Endometrial microvascular endothelial cells (primary cell): ENCODE measurements around the gene TLCD2. TPM values are rescaled to one million over a fixed set of nuclear protein-coding genes. Genes with fewer than 3 reads are reported as not detected.
"Not testable (repeated sequence)": the region's sequence is repeated elsewhere in the genome, so short reads cannot be mapped to it uniquely, and the experiment has no call there.

ENCODE experiments used
- in situ Hi-C: cut with HindIII; loops from 2 replicates; pipeline ENCODE4 v1.10.0; 2017; ENCODE audit warnings: low sequenced_read_pairs, low pct_unique_long_range_greater_than_20kb; ENCODE audit errors: inconsistent ontology term
- total RNA-seq: library from RNA; depleted of rRNA; stranded (reverse); fragments of >200 nt; gene quantifications from one replicate; pipeline ENCODE4 v1.2.3, GENCODE V29; 2015; ENCODE audit errors: inconsistent ontology term

Gene TLCD2, protein sequence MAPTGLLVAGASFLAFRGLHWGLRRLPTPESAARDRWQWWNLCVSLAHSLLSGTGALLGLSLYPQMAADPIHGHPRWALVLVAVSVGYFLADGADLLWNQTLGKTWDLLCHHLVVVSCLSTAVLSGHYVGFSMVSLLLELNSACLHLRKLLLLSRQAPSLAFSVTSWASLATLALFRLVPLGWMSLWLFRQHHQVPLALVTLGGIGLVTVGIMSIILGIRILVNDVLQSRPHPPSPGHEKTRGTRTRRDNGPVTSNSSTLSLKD
- total RNA-seq, result 0.19 TPM

DNA sequence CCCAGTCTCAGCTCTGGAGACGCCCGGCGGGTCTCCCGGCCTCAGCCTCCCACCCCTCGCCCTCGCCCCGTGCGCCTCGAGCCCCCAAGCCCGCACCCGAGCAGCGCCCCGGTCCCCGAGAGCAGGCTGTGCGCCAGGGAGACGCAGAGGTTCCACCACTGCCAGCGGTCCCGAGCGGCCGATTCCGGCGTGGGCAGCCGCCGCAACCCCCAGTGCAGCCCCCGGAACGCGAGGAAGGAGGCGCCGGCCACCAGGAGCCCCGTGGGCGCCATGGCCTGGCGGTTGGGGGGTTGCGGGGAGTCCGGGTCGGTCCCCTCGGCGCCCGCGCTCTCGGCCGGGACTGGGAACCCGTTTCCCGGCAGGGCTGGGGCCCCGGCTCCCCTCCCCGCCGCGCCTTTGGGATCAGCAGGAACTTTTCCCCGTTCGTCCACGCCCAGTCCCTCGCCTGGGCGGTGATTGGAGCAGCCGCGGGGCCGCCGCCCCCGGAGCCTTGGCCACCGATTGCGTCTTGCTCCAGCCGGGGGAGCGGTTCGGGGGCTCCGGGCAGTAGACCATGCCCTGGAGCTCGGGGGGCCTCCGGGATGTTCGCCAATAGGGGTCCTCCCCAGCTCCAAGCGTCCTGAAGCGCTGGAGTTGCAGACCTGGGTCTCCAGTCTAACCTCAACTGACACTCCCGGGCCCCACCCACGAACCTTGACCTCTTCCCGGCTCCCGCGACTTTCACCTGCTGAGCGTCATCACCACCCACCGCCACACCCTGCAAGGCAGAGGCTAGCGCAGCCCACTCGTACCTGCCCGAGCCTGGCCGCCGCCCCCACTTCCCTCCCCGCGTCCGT lies at the start of gene TLCD2:
TSS of gene TLCD2 (minus strand) at position 407 of the 836 bp plus-strand sequence. CDS start at position 272, 135 bp downstream.
- in situ Hi-C loops, result no loop called here

DNA sequence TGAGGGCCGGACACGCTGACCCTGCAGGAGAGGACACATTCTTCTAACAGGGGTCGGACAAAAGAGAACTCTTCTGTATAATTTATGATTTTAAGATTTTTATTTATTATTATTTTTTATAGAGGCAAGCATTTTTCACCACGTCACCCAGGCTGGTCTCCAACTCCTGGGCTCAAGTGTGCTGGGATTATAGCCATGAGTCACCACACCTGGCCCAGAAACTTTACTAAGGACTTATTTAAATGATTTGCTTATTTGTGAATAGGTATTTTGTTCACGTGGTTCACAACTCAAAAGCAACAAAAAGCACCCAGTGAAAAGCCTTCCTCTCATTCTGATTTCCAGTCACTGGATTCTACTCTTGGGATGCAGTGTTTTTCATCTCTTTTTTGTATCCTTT lies 49.4 kb upstream of the TLCD2 start:
- in situ Hi-C loops, result no loop called here

DNA sequence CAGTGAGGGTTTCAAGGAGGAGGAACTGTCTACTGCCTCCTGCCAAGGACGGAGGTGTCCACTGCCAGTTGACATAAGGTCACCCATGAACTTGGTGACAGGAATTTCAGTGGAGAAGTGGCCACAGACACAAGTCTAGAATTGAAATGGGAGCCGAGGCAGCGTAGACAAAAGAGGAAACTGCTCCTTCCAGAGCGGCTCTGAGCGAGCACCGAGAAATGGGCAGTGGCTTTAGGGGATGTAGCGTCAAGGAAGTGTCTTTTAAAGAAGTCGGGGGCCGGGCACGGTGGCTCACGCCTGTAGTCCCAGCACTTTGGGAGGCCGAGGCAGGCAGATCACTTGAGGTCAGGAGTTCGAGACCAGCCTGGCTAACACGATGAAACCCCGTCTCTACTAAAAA lies 48.6 kb upstream of the TLCD2 start:
- in situ Hi-C loops, result no loop called here

DNA sequence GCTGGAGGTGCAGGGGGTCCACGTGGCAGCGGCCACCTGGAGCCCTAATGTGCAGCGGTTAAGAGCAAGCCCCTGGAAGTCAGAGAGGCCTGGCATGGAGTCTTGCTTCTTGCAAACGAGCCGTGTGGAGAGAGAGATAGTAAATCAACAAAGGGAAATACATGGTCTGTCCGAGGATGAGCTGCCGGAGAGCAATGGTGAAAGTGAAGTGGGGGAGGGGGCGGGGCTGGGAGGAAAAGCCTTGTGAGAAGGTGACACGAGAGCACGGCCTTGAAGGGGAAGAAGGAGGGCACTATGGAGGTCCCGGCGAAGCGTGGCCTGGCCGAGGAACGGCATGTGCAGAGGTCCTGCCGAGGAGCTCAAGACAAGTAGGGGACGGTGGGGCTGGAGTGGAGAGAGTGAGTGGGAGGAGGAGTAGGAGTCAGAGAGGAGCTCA lies 45.7 kb upstream of the TLCD2 start:
- in situ Hi-C loops, result no loop called here

DNA sequence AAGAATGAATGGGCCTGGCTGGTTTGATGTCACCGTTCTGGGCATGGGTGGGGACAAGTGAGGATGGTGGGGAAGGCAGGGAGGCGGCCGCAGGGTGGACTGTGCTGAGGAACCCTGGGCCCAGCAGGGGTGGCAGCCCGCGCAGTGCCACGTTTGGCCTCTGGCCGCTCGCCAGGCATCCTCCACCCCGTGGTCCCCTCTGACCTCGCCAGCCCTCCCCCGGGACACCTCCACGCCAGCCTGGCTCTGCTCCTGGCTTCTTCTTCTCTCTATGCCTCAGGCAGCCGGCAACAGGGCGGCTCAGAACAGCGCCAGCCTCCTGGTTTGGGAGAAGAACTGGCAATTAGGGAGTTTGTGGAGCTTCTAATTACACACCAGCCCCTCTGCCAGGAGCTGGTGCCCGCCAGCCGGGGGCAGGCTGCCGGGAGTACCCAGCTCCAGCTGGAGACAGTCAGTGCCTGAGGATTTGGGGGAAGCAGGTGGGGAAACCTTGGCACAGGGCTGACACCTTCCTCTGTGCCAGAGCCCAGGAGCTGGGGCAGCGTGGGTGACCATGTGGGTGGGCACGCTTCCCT lies 45.2 kb upstream of the TLCD2 start:
- in situ Hi-C loops, result no loop called here

DNA sequence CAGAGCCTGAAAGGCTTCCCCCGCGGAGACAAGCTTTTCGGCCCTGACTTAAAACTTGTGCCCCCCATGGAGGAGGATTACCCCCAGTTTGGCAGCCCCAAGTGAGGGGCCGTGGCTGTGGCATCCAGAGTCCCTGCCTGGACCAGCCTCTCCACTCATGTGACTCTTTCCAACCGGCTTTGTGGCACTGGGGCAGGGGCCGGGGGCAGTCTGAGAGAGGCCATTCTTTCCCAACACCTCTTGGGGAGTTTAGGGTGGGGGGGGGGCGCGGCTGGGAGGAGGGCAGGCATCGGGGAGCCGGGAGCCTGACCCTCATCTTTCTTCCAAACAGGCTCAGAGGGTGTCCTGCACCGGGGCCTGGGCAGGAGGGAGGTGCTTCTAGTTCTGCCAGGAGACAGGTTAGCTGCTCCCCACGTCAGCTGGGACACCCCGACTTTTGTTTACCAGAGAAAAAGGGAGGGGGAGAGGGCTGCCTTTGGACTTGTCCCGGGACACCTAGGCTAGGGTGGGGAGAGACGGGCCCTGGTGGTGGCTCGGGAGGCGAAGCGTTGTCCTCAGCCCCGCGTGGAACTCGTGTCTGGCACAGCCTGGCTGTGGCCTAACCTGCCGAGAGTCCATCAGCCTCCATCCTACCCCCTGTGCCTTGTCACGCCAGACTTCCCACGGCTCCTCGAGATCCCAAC lies 44.4 kb upstream of the TLCD2 start:
- in situ Hi-C loops, result no loop called here

DNA sequence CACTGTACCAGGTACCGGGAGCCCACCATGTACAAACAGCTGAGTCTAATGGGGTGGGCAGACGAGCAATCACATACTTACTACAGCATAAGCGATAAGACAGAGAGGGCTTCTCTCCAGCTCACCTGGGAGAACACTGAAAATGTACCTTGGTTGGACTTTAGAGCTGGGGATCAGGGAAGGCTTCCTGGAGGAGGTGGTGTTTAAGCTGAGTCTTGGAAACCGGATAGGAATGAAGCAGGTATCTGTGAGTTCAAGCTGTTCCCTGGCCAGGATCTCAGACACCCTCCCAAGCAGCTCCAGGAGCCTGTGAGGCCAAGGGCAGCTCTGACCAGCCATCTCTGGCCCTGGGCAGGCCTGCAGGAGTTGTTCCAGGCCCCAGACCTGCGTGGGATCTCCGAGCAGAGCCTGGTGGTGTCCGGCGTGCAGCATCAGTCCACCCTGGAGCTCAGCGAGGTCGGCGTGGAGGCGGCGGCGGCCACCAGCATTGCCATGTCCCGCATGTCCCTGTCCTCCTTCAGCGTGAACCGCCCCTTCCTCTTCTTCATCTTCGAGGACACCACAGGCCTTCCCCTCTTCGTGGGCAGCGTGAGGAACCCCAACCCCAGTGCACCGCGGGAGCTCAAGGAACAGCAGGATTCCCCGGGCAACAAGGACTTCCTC lies 43.7 kb upstream of the TLCD2 start:
- in situ Hi-C loops, result no loop called here

DNA sequence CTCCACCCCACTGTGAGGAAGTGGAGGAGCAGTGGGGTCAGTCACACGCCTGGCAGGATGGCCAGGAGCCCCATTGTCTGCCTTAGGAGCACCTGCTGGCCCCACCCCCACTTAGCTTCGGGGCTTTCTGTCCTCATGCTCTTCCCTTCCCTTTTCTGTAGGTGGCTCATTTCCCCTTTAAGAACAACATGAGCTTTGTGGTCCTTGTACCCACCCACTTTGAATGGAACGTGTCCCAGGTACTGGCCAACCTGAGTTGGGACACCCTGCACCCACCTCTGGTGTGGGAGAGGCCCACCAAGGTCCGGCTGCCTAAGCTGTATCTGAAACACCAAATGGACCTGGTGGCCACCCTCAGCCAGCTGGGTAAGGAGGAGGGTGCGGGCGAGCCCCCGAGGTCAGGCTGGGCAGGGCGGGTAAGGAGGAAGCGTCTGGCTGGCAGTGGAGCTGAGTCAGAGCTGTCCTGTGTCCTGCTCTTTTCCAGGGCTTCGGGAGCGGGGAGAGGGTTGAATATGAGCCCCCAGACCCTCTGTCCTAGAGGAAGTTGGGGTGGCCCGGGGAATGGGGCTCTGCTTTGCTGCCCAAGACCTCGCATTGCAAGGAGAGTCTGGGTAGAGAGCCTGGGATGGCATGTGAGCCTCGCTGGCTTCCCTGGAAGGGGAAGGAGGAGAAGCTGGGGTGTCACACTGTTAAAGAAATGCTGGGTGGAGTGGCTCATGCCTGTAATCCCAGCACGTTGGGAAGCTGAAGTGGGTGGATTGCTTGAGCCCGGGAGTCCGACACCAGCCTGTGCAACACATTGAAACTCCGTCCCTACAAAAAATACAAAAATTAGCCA lies 42.5 kb upstream of the TLCD2 start:
- in situ Hi-C loops, result no loop called here

DNA sequence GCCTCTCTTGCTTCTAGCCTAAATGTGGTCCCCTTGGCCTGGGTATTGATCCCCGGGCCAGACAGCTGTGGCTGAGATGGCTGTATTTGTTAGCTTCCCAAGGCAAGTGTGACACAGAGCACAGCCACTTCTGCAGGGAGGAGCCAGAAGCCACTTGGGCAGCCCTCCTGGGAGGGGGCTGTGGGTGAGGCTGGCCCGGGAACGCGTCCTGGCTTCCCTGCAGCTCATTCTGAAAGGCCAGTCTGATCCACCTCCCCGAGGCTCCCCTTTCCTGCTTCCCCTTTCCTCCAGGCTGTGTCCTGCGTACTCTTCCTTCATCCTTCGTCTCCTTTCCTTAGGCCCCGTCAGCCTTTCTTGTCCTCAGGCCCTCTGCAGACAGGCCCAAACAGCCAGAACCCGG lies 40.5 kb upstream of the TLCD2 start:
- in situ Hi-C loops, result no loop called here

DNA sequence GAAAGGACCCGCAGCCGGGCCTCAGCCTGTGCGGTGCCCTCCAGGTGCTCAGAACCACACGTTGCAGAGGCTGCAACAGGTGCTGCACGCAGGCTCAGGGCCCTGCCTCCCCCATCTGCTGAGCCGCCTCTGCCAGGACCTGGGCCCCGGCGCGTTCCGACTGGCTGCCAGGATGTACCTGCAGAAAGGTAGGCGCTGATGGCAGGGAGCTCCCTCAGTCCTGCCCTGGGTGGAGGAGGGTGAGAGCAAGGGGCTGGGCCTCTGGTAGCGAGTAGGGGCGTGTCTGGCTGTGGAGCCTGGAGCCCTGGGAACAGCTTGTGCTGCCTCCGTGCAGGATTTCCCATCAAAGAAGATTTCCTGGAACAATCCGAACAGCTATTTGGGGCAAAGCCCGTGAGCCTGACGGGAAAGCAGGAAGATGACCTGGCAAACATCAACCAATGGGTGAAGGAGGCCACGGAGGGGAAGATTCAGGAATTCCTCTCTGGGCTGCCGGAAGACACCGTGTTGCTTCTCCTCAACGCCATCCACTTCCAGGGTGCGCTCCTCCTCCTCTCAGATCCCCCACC lies 36.9 kb upstream of the TLCD2 start:
- in situ Hi-C loops, result no loop called here

DNA sequence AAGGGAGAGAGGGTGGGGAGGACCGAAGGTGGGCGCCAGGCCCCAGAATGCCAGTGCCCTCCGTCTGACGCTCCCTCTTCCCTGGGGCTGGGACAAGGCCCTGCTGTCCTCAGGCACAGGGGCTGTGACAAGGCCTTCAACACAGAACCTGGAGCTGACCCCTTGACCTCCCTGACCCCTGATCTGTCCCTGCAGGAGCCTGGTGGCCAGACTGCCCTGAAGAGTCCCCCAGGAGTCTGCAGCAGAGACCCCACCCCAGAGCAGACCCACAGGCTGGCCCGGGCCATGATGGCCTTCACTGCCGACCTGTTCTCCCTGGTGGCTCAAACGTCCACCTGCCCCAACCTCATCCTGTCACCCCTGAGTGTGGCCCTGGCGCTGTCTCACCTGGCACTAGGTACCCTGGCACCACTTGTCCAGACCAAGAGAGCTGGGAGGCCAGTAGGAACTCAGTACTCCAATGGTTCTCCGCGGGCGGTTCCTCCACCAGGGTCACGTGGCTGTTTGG lies 35.4 kb upstream of the TLCD2 start:
- in situ Hi-C loops, result no loop called here

DNA sequence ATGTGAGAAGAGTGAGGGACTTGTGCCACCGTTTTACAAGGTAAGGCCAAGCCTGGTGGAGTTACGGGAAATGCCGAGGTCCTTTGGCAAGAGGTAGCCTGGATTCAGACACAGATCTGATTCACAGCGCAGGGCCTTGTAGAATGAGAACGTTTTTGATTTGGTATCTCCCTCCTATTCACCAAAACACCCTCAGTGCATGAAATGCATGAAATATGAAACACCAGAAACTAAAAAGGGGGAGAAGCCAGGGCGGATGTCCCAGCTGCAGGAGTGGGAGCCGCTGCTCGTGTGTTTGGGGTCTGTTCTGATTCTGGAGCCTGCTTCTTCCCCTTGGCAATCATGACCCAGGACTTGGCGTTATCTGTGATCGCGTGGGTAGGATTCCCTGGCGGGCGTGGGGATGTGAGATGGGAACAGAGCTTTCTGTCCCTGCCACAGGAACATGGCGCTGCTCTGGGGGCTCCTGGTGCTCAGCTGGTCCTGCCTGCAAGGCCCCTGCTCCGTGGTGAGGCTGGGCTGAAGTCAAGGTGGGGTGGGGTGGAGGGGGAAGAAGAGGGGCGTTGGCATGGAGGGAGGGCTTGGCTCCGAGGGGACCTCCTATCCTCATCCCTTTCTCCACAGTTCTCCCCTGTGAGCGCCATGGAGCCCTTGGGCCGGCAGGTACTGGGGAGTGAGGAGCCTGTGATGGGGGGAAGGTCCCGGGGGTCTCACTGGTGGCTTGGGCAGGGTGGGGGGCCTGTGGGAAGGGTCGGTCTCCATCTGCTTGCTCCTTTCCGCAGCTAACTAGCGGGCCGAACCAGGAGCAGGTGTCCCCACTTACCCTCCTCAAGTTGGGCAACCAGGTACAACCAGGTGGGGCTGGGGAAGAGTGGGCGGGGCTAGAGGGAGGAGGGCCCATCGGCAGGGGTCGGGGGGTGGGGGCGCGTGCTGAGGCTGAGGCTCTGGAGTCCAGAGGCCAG lies 34.7 kb upstream of the TLCD2 start:
- in situ Hi-C loops, result no loop called here

DNA sequence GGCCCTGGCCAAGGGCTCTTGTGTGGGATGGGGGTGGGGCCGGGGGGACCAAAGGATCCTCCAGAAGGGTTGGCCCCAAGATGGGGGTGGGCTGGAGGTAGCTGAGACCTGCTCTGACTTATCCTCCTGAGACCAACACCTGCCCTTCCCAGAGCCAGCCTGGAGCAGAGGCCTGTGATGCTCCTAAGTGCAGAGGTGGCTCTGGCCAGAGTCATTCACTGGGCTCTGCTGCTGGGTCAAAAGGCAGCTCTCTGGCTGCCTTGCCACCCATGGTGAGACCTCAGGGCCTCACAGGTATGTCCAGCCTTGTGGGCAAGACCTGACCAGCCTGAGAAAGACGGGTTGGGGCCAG lies 32.9 kb upstream of the TLCD2 start:
- in situ Hi-C loops, result no loop called here

DNA sequence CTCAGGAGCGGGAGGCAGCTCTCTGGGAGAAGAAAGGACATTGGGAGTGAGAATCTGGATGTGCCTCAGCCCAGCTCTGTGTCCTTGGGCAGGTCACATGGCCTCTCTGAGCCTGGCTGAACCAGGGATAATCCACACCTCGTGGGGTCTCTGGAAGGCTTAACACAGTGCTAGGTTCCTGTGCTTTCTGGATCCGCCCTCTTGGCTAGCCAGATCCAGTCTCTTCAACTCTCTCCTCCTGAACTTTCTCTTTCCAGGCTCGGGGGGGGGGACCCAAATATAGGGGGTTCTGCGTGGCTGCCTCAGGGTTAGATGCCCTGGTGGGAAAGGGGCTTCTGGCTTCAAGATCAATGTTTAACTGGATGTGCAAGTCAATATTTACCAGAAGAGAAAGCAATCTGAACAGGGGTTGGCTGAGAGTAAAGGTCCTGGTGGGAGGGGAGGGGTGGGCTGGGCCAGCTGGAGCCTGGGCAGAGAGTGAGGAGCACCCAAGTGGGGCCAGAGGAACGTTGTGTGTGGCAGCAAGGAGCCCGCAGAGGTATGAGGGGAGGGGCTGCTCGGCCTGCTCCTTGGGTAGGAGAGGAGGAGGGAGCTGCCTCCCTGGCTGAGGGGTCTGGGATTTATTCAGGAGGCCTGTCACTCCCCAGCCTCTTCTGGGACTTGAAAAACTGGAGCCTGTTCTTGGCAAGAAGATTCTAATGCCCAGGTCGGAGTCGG lies 32.4 kb upstream of the TLCD2 start, which contains the start of gene SERPINF2:
TSS of gene SERPINF2 (plus strand) at position 501 of the 717 bp plus-strand sequence. CDS start 2,125 bp downstream, outside the sequence.
- in situ Hi-C loops, result no loop called here

DNA sequence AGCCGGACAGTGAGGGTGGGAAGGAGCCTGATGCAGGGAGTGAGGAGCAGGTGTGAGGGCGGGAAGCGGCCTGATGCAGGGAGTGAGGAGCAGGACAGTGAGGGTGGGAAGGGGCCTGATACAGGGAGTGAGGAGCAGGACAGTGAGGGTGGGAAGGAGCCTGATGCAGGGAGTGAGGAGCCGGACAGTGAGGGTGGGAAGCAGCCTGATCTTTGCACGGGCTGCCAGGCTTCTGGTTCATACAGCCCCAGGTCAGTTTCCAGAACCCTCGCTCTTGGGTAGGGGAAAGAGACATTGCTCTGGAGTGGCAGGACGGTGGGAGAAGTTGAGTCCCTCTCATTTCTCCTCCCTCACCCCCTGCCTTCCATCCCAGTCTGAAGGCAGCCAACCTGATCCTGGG lies 31.7 kb upstream of the TLCD2 start:
- in situ Hi-C loops, result not testable (repeated sequence)
